OCI-LY7 (cell line): Measurements from ENCODE around the gene MYO16. TPM values are rescaled to one million over a fixed set of nuclear protein-coding genes. Genes with fewer than 3 reads are reported as not detected.

Experiments used
- BruUV-seq: library from RNA; stranded (reverse); fragments of 400-500 nt; replicated peaks from 2 replicates; lab custom pipeline; 2021; lab: Mats Ljungman, UMichigan
- CTCF ChIA-PET: fragments of 300-600 bp; sonication (Branson Sonifier 250); formaldehyde crosslinking; loops from one replicate; lab custom pipeline; 2022; ENCODE audit warnings: antibody characterized with exemption; ENCODE audit not compliant: unreplicated experiment; lab: Charles Lee
- POLR2A ChIA-PET: fragments of 300-600 bp; sonication (Branson Sonifier 250); formaldehyde crosslinking; loops from one replicate; lab custom pipeline; 2022; ENCODE audit warnings: antibody characterized with exemption; lab: Charles Lee
- DNase-seq: peaks from one replicate; pipeline ENCODE4 v3.0.0-alpha.2; 2015; ENCODE audit warnings: low spot score
- H2AFZ ChIP-seq: fragments of 200-600 bp; sonication (generic), shearing (Covaris generic); 2 replicates; pipeline ENCODE4 v1.6.1; 2014; ENCODE audit warnings: mild to moderate bottlenecking, antibody characterized with exemption, low read length, moderate library complexity
- H3K27ac ChIP-seq: fragments of 200-600 bp; sonication (generic); 2 replicates; pipeline ENCODE4 v1.5.1; 2014; ENCODE audit warnings: mixed run types, low read depth, mild to moderate bottlenecking, moderate library complexity, low read length, inconsistent platforms; ENCODE audit not compliant: poor library complexity, severe bottlenecking
- H3K36me3 ChIP-seq: fragments of 200-600 bp; sonication (generic); 2 replicates; pipeline ENCODE4 v1.6.1; 2014; ENCODE audit warnings: mild to moderate bottlenecking, antibody characterized with exemption, low read length, moderate library complexity, mixed read lengths; ENCODE audit not compliant: insufficient read depth
- H3K4me1 ChIP-seq: fragments of 200-600 bp; sonication (generic); 2 replicates; pipeline ENCODE4 v1.5.1; 2014; ENCODE audit warnings: mild to moderate bottlenecking, low read length; ENCODE audit not compliant: insufficient read depth, poor library complexity, severe bottlenecking
- H3K4me2 ChIP-seq: fragments of 200-600 bp; sonication (generic); 2 replicates; pipeline ENCODE4 v1.6.1; 2014; ENCODE audit warnings: mild to moderate bottlenecking, low read length
- H3K4me3 ChIP-seq: fragments of 200-600 bp; sonication (generic); 2 replicates; pipeline ENCODE4 v1.5.1; 2014; ENCODE audit warnings: mild to moderate bottlenecking, low read depth, low read length; ENCODE audit not compliant: poor library complexity, severe bottlenecking
- H3K79me2 ChIP-seq: fragments of 200-600 bp; sonication (generic); 2 replicates; pipeline ENCODE4 v1.6.1; 2016; ENCODE audit warnings: low read depth, mild to moderate bottlenecking, low read length, moderate library complexity, mixed read lengths; ENCODE audit not compliant: insufficient read depth
- H3K9me2 ChIP-seq: fragments of 200-600 bp; sonication (generic); 2 replicates; pipeline ENCODE4 v1.6.1; 2016; ENCODE audit warnings: mild to moderate bottlenecking, low read length, mixed read lengths; ENCODE audit not compliant: insufficient read depth
- H3K9me3 ChIP-seq: fragments of 200-600 bp; sonication (generic); 2 replicates; pipeline ENCODE4 v1.6.1; 2014; ENCODE audit warnings: mild to moderate bottlenecking, mixed run types, low read length, mixed read lengths
- H4K20me1 ChIP-seq: fragments of 200-600 bp; sonication (generic); 2 replicates; pipeline ENCODE4 v1.6.1; 2014; ENCODE audit warnings: mild to moderate bottlenecking, antibody characterized with exemption, low read length, moderate library complexity, mixed read lengths; ENCODE audit not compliant: insufficient read depth
- CTCF ChIP-seq: fragments of 200-600 bp; sonication (generic); conservative IDR thresholded peaks from 2 replicates; pipeline ENCODE4 v1.5.1; 2014; ENCODE audit warnings: mild to moderate bottlenecking, antibody characterized with exemption, low read length, moderate library complexity, mixed read lengths
- EZH2phosphoT487 ChIP-seq: fragments of 200-600 bp; sonication (generic); IDR thresholded peaks from 2 replicates; pipeline ENCODE4 v1.6.1; 2018; ENCODE audit warnings: low read depth, borderline replicate concordance, mild to moderate bottlenecking, mixed run types, antibody characterized with exemption, low read length, moderate library complexity, mixed read lengths
- intact Hi-C: fragments of 100-400 bp; cut with micrococcal nuclease; formaldehyde crosslinking; loops from one replicate; pipeline ENCODE4 v1.10.0; 2022; ENCODE audit not compliant: unreplicated experiment
- total RNA-seq, 2 experiments: library from RNA; depleted of rRNA in 1 of 2; stranded (reverse); fragments of >200 nt in 1 of 2; shearing (Covaris generic) in 1 of 2; gene quantifications; 2 replicates each; pipeline ENCODE4 v1.2.3, GENCODE V29; 2014 to 2022

MYO16 gene
- total RNA-seq, 2 experiments from 2014 or later, result 0.06 TPM; not detected in 1

- POLR2A ChIA-PET, result no interaction called here
Observed at GRCh38 chr13:109198585-109198984, 569.2 kb downstream of the MYO16 start.

GRCh38 chr13:109199280-109199679 is 569.9 kb downstream of the MYO16 start:
- Histone ChIP-seq H3K4me1 (no peaks in the 10 kb centered on the region), H3K36me3 (no peaks in the 10 kb centered on the region), H3K27ac (no peak overlapping the region), H3K9me3 (no peaks in the 10 kb centered on the region), H3K79me2 (no peaks in the 10 kb centered on the region), H3K9me2 (no peaks in the 10 kb centered on the region), H2AFZ (no peak overlapping the region), H3K4me3 (no peak overlapping the region), H4K20me1 (no peaks in the 10 kb centered on the region), H3K4me2 (no peak overlapping the region)
- DNase-seq, result no peak
- CTCF ChIA-PET, result no interaction called here
- TF ChIP-seq CTCF (no peak), EZH2phosphoT487 (no peak)
- POLR2A ChIA-PET, result interaction anchor here (1.4 kb wide), 1 partner anchor 15 kb away, joined by 3 read pairs; no protein-coding TSS in a partner anchor
- no TSS peak for BruUV-seq
- intact Hi-C loops, result no loop called here

More at GRCh38 chr13:109198585-109198984, 569.2 kb downstream of the MYO16 start:
- Histone ChIP-seq H3K4me1 (no peaks in the 10 kb centered on the region), H4K20me1 (no peaks in the 10 kb centered on the region), H3K4me2 (no peak overlapping the region), H3K79me2 (no peaks in the 10 kb centered on the region), H3K9me2 (no peaks in the 10 kb centered on the region), H3K4me3 (no peak overlapping the region), H3K36me3 (no peaks in the 10 kb centered on the region), H3K27ac (no peak overlapping the region), H3K9me3 (no peaks in the 10 kb centered on the region), H2AFZ (no peak overlapping the region)
- no TSS peak for BruUV-seq
- no peak for DNase-seq
- intact Hi-C loops, result no loop called here
- TF ChIP-seq EZH2phosphoT487 (no peak), CTCF (no peak)
- CTCF ChIA-PET, result no interaction called here

- no peak overlapping the region for H3K27ac ChIP-seq
- no peak overlapping the region for H3K4me2 ChIP-seq
- POLR2A ChIA-PET, result no interaction called here
- BruUV-seq, result no TSS peak
- no peaks in the 10 kb centered on the region for H3K9me2 ChIP-seq
- DNase-seq, result no peak
- H4K20me1 ChIP-seq, result no peaks in the 10 kb centered on the region
- H2AFZ ChIP-seq, result no peak overlapping the region
- TF ChIP-seq EZH2phosphoT487 (no peak), CTCF (no peak)
- no peaks in the 10 kb centered on the region for H3K36me3 ChIP-seq
- no peaks in the 10 kb centered on the region for H3K79me2 ChIP-seq
- no peaks in the 10 kb centered on the region for H3K9me3 ChIP-seq
- intact Hi-C loops, result no loop called here
- H3K4me3 ChIP-seq, result no peak overlapping the region
- CTCF ChIA-PET, result no interaction called here
- H3K4me1 ChIP-seq, result no peaks in the 10 kb centered on the region
Observed at GRCh38 chr13:109200556-109200955, 571.1 kb downstream of the MYO16 start.
